Measurements from ENCODE around the gene PCDH8. TPM values are rescaled to one million over a fixed set of nuclear protein-coding genes. Genes with fewer than 3 reads are reported as not detected.

PCDH8 gene
- total RNA-seq, 1 experiment from 2014 or later = 4.8 TPM

- no peak for DNase-seq (ENCODE audit: low spot score)
- intact Hi-C loops (cut with micrococcal nuclease; ENCODE audit: unreplicated experiment) = loop anchor here (10.0 kb wide), 1 partner anchor 146 kb away; the partner anchor contains the start of gene SUGT1
- ChIA-PET CTCF (no interaction called here), POLR2A (ENCODE audit: low non-redundant PET) (interaction anchor here (0.7 kb wide), 1 partner anchor 127 kb away, joined by 8 read pairs; no protein-coding TSS in a partner anchor)
- BruUV-seq (replicated peaks) = no TSS peak
- Histone ChIP-seq H3K9me3 (ENCODE audit: low read depth, low read length, poor library complexity, severe bottlenecking) (no peaks in the 10 kb centered on the region), H3K27me3 (replicated peaks; ENCODE audit: insufficient read depth, low read depth, low read length, poor library complexity) (no peaks in the 10 kb centered on the region), H3K4me1 (ENCODE audit: insufficient read depth, low read length, poor library complexity, severe bottlenecking) (no peaks in the 10 kb centered on the region), H3K36me3 (ENCODE audit: insufficient read depth, low read length, poor library complexity, severe bottlenecking) (no peaks in the 10 kb centered on the region), H3K27ac (ENCODE audit: low read depth, low read length, poor library complexity, severe bottlenecking) (no peak overlapping the region), H3K4me3 (ENCODE audit: low read depth, low read length, poor library complexity, severe bottlenecking) (no peak overlapping the region)
- TF ChIP-seq EZH2 (IDR thresholded peaks at IDR 0.05; ENCODE audit: borderline replicate concordance, low read depth, low read length, poor library complexity, severe bottlenecking) (no peak), CTCF (conservative IDR thresholded peaks at IDR 0.05; ENCODE audit: low read depth, low read length) (no peak)
These were observed 47.6 kb downstream of the PCDH8 start for GRCh38 chr13:52800856-52801255.

DNA sequence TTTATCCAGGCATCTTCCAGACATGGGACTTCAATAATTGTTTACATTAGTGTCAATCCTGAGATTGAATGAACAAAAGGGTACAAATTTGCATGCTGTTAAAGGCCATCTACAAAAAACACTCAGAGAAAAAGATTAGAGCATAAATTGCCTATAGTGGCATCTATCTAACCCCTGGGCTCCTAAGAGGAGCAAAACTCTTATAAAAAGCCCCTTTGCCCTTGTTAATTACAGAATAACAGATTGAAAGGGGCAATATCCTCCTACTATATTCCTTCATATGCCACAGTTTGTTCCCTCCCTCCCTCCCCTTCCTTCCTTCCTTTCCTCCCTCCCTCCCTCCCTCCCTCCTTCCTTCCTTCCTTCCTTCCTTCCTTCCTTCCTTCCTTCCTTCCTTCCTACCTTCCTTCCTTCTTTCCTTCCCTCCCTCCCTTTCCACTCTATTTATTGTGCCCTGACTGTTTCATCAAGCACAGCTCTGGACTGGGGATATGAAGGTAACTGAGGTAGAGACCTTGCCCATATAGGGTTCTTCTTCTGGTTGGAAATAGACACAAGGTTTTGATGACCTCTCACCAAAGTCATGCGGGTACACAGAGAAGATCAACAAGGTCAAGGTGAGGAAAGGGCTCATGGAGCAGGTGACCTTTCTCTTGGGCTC, 49.5 kb downstream of the PCDH8 start:
- ChIA-PET CTCF (interaction anchor here (1.7 kb wide), 1 partner anchor 9 kb away, joined by 3 read pairs; no protein-coding TSS in a partner anchor), POLR2A (ENCODE audit: low non-redundant PET) (no interaction called here)
- Histone ChIP-seq H3K4me3 (ENCODE audit: low read depth, low read length, poor library complexity, severe bottlenecking) (no peak overlapping the region), H3K4me1 (ENCODE audit: insufficient read depth, low read length, poor library complexity, severe bottlenecking) (no peaks in the 10 kb centered on the region), H3K27me3 (replicated peaks; ENCODE audit: insufficient read depth, low read depth, low read length, poor library complexity) (no peaks in the 10 kb centered on the region), H3K9me3 (ENCODE audit: low read depth, low read length, poor library complexity, severe bottlenecking) (no peaks in the 10 kb centered on the region), H3K27ac (ENCODE audit: low read depth, low read length, poor library complexity, severe bottlenecking) (peak overlapping the region; percentile 59), H3K36me3 (ENCODE audit: insufficient read depth, low read length, poor library complexity, severe bottlenecking) (no peaks in the 10 kb centered on the region)
- DNase-seq (ENCODE audit: low spot score) = peak; percentile 80
- BruUV-seq (replicated peaks) = no TSS peak
- TF ChIP-seq EZH2 (IDR thresholded peaks at IDR 0.05; ENCODE audit: borderline replicate concordance, low read depth, low read length, poor library complexity, severe bottlenecking) = no peak
- no peak for TF ChIP-seq CTCF (conservative IDR thresholded peaks at IDR 0.05; ENCODE audit: low read depth, low read length)
- intact Hi-C loops (cut with micrococcal nuclease; ENCODE audit: unreplicated experiment) = no loop called here

- Histone ChIP-seq H3K27me3 (replicated peaks; ENCODE audit: insufficient read depth, low read depth, low read length, poor library complexity) (no peaks in the 10 kb centered on the region), H3K9me3 (ENCODE audit: low read depth, low read length, poor library complexity, severe bottlenecking) (no peaks in the 10 kb centered on the region), H3K36me3 (ENCODE audit: insufficient read depth, low read length, poor library complexity, severe bottlenecking) (no peaks in the 10 kb centered on the region), H3K4me3 (ENCODE audit: low read depth, low read length, poor library complexity, severe bottlenecking) (no peak overlapping the region), H3K4me1 (ENCODE audit: insufficient read depth, low read length, poor library complexity, severe bottlenecking) (no peaks in the 10 kb centered on the region), H3K27ac (ENCODE audit: low read depth, low read length, poor library complexity, severe bottlenecking) (no peak overlapping the region)
- ChIA-PET POLR2A (ENCODE audit: low non-redundant PET) (no interaction called here), CTCF (no interaction called here)
- intact Hi-C loops (cut with micrococcal nuclease; ENCODE audit: unreplicated experiment) = no loop called here
- no peak for DNase-seq (ENCODE audit: low spot score)
- TF ChIP-seq CTCF (conservative IDR thresholded peaks at IDR 0.05; ENCODE audit: low read depth, low read length) (no peak), EZH2 (IDR thresholded peaks at IDR 0.05; ENCODE audit: borderline replicate concordance, low read depth, low read length, poor library complexity, severe bottlenecking) (no peak)
- BruUV-seq (replicated peaks) = no TSS peak
These were observed 51.3 kb downstream of the PCDH8 start for GRCh38 chr13:52797176-52797575.

All from A673 (cell line).